BLaER1 treated with 17β-estradiol and CSF1 and Interleukin-3, amounts not matched to agents 10 nM and 100 nM (cell line): ENCODE measurements around the gene MKX.
"Not testable (repeated sequence)": the region's sequence is repeated elsewhere in the genome, so short reads cannot be mapped to it uniquely, and the experiment has no call there.

Source experiments
- H3K27ac ChIP-seq, 11 experiments: shearing (Covaris generic); formaldehyde crosslinking; 2 replicates each; pipeline ENCODE4 v1.8.1; 2022
- H3K27me3 ChIP-seq, 11 experiments: shearing (Covaris generic); formaldehyde crosslinking; 2 replicates each; pipeline ENCODE4 v1.8.1; 2022
- H3K36me3 ChIP-seq, 11 experiments: shearing (Covaris generic); formaldehyde crosslinking; 2 replicates each; pipeline ENCODE4 v1.8.1; 2022
- H3K4me1 ChIP-seq, 10 experiments: shearing (Covaris generic); formaldehyde crosslinking; 2 replicates each; pipeline ENCODE4 v1.8.1; 2022
- H3K4me2 ChIP-seq, 11 experiments: shearing (Covaris generic); formaldehyde crosslinking; 2 replicates each; pipeline ENCODE4 v1.8.1; 2022
- H3K4me3 ChIP-seq, 10 experiments: shearing (Covaris generic); formaldehyde crosslinking; 2 replicates each; pipeline ENCODE4 v1.8.1; 2022
- H3K9ac ChIP-seq, 11 experiments: shearing (Covaris generic); formaldehyde crosslinking; 2 replicates each; pipeline ENCODE4 v1.8.1; 2022
- H3K9me3 ChIP-seq, 11 experiments: shearing (Covaris generic); formaldehyde crosslinking; replicated peaks in 1 of 11; 2 replicates each; pipeline ENCODE4 v1.8.1; 2022
- H4K20me1 ChIP-seq, 11 experiments: shearing (Covaris generic); formaldehyde crosslinking; 2 replicates each; pipeline ENCODE4 v1.8.1; 2022
- Cebpa-rat ChIP-seq, 11 experiments: shearing (Covaris generic); IDR thresholded peaks; 2 replicates each; pipeline ENCODE4 v1.8.1; 2022

Gene MKX

DNA sequence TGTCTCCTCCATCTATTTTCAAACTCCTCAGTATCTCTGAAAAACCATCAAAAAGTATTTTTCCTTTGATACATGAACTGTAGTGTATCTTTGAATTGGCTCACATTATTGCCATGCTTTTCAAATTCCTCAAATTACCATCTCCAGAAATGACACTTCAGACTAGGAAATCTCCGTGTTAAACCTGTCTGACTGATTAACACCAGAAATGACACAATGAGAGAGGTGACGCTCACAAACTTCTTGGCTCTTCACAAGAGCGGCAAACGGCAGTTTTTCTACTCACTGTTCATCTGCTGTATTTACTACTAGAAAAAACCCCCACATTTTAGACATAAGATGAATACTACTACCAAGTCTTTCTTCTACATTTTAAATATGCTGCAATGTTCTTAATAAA, 56.6 kb downstream of the MKX start:
- 0 out of 20 replicates have a peak, but pooled peaks cover 0 to 4% (median 0%) of the 10 kb centered on the region in 10 experiments for H3K4me1 ChIP-seq
- H3K4me3 ChIP-seq = no peak overlapping the region
- no peak overlapping the region for H3K9ac ChIP-seq
- TF ChIP-seq Cebpa-rat (IDR thresholded peaks at IDR 0.05) = no peak
- H3K9me3 ChIP-seq = peaks cover 24 to 58% (median 40%) of the 10 kb centered on the region in 11 experiments
- H4K20me1 ChIP-seq = no peaks in the 10 kb centered on the region
- no peak overlapping the region for H3K4me2 ChIP-seq
- no peaks in the 10 kb centered on the region for H3K27me3 ChIP-seq
- no peak overlapping the region for H3K27ac ChIP-seq
- no peaks in the 10 kb centered on the region for H3K36me3 ChIP-seq

DNA sequence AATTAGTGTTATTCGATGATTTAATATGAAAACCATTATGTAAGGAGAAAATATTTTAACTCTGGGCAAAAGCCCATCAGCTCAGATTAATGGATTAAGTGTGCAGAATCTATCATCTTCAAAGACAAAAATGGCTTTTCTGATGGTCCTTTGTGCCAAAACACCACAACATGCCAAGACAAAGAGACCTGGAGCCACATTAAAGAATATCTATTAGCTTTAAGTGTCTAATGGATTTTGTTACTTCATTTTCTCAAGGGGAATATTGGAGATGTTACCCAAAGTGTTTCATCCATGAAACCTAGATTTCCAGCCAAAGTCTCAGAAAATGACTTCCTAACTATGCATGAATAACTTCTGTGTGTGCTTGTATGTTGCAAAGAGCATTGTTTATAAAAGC, 57.3 kb downstream of the MKX start:
- Histone ChIP-seq H3K4me3 (no peak overlapping the region), H3K9me3 (peaks cover 24 to 58% (median 40%) of the 10 kb centered on the region in 11 experiments), H3K36me3 (no peaks in the 10 kb centered on the region), H3K4me1 (0 out of 20 replicates have a peak, but pooled peaks cover 0 to 4% (median 0%) of the 10 kb centered on the region in 10 experiments), H4K20me1 (no peaks in the 10 kb centered on the region), H3K4me2 (no peak overlapping the region), H3K27ac (no peak overlapping the region), H3K27me3 (no peaks in the 10 kb centered on the region), H3K9ac (no peak overlapping the region)
- TF ChIP-seq Cebpa-rat (IDR thresholded peaks at IDR 0.05) = no peak

DNA sequence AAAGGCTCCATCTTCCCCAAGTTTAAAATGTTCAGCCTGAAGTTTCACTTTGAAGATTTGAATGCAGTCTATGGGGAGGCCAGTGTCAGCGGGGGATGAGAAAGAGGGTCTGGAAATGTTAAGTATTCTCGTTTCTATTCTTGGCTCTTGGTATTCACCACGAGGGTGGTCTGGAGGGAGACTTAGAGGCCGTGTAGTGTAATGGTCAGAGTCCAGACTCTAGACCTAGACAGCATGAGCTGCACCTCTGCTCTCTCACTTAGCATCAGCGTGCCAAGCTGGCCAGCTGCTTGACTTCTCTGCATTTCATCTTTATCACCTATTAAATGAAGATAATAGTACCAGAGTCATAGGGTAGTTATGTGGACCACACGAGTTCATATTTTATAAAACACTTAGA, 57.9 kb downstream of the MKX start:
- no peak overlapping the region for H3K4me3 ChIP-seq
- no peak overlapping the region for H3K27ac ChIP-seq
- H3K4me2 ChIP-seq = no peak overlapping the region
- peaks cover 24 to 58% (median 40%) of the 10 kb centered on the region in 11 experiments for H3K9me3 ChIP-seq
- H3K4me1 ChIP-seq = 0 out of 20 replicates have a peak, but pooled peaks cover 0 to 4% (median 0%) of the 10 kb centered on the region in 10 experiments
- TF ChIP-seq Cebpa-rat (IDR thresholded peaks at IDR 0.05) = no peak
- H4K20me1 ChIP-seq = no peaks in the 10 kb centered on the region
- H3K9ac ChIP-seq = no peak overlapping the region
- H3K36me3 ChIP-seq = no peaks in the 10 kb centered on the region
- H3K27me3 ChIP-seq = no peaks in the 10 kb centered on the region

DNA sequence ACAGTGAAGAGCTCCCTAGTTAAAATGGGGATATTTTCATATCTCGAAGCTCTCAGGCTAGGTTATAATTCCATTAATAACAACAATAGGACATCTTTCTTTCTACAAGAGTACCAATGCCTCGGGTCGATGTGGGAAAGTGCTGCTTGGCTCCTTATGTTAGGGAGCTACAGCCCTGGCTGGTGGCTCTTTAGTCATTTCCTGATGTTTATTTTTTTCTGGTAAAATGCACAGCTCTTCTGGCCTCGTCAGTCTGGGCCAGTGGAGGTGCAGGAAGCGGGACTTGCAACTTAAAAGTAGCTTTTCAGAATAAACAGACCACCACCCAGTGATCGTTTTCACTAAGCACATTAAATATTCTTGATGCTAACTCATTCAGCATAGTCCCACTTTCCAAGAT, 58.3 kb downstream of the MKX start:
- peaks cover 24 to 58% (median 40%) of the 10 kb centered on the region in 11 experiments for H3K9me3 ChIP-seq
- TF ChIP-seq Cebpa-rat (IDR thresholded peaks at IDR 0.05) = no peak
- no peaks in the 10 kb centered on the region for H3K36me3 ChIP-seq
- H3K4me3 ChIP-seq = no peak overlapping the region
- 0 out of 20 replicates have a peak, but pooled peaks cover 0 to 4% (median 0%) of the 10 kb centered on the region in 10 experiments for H3K4me1 ChIP-seq
- H3K27me3 ChIP-seq = no peaks in the 10 kb centered on the region
- H3K9ac ChIP-seq = no peak overlapping the region
- H4K20me1 ChIP-seq = no peaks in the 10 kb centered on the region
- no peak overlapping the region for H3K4me2 ChIP-seq
- no peak overlapping the region for H3K27ac ChIP-seq

DNA sequence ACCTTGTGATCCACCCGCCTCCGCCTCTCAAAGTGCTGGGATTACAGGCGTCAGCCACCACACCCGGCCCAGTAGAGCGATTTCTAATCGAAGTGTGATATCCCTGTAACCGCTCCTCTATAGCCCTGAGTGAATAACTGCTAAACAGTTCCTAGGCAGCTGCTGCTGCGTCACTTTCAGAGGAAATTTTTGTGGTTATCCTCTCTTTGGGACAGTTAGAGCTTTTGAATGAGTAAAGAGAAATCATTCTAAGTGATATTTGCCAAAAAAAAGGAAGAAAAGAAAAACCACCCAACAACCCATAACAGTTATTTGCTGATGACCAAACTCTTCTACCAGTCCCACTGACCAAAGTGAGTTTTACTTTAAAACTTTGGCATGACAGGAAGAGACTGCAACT, 59.9 kb downstream of the MKX start:
- TF ChIP-seq Cebpa-rat (IDR thresholded peaks at IDR 0.05) = no peak
- Histone ChIP-seq H4K20me1 (no peaks in the 10 kb centered on the region), H3K4me2 (no peak overlapping the region), H3K4me1 (0 out of 20 replicates have a peak, but pooled peaks cover 0 to 4% (median 0%) of the 10 kb centered on the region in 10 experiments), H3K27ac (no peak overlapping the region), H3K4me3 (no peak overlapping the region), H3K27me3 (no peaks in the 10 kb centered on the region), H3K36me3 (no peaks in the 10 kb centered on the region), H3K9ac (no peak overlapping the region), H3K9me3 (peaks cover 16 to 47% (median 33%) of the 10 kb centered on the region in 11 experiments)

DNA sequence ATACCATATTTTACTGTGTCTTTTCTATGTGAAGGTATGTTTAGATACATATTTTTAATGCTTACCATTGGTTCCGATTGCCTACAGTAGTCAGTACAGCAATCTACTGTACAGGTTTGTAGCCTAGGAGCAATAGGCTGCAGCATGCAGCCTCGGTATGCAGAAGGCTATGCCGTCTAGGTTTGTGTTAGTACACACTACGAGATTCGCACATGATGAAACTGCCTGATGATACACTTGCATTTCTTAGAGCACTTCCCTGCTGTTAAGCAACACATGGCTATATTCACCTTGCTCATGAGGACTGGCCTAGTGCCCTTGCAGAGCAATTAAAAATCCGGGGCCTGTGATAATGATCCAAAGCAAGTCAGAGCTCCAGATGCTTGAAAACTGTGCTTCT, 62.4 kb downstream of the MKX start:
- peaks cover 0 to 25% (median 13%) of the 10 kb centered on the region in 11 experiments; a peak in 15 of 22 replicates for H3K9me3 ChIP-seq
- 0 out of 20 replicates have a peak, but pooled peaks cover 0 to 4% (median 0%) of the 10 kb centered on the region in 10 experiments for H3K4me1 ChIP-seq
- no peaks in the 10 kb centered on the region for H4K20me1 ChIP-seq
- H3K27me3 ChIP-seq = no peaks in the 10 kb centered on the region
- no peak overlapping the region for H3K4me3 ChIP-seq
- no peak overlapping the region for H3K27ac ChIP-seq
- H3K36me3 ChIP-seq = no peaks in the 10 kb centered on the region
- H3K4me2 ChIP-seq = no peak overlapping the region
- TF ChIP-seq Cebpa-rat (IDR thresholded peaks at IDR 0.05) = no peak
- no peak overlapping the region for H3K9ac ChIP-seq

DNA sequence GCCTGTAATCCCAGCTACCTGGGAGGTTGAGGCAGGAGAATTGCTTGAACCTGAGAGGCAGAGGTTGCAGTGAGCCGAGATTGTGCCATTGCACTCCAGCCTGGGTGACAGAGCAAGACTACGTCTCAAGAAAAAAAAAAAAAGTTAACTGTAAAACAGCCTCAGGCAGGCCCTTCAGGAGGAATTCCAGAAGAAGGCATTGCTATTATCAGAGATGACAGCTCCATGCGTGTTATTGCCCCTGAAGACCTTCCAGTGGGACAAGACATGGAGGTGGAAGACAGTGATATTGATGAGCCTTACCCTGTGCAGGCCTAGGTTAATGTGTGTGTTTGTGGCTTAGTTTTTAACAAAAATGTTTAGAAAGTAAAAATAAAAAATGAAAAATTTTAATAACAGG, 63.8 kb downstream of the MKX start:
- not testable (repeated sequence) for H3K4me2 ChIP-seq, H3K27me3 ChIP-seq, H3K36me3 ChIP-seq, H3K4me1 ChIP-seq, H3K9ac ChIP-seq, H3K27ac ChIP-seq, H4K20me1 ChIP-seq, H3K4me3 ChIP-seq
- H3K9me3 ChIP-seq = peaks cover 0 to 12% (median 6%) of the 10 kb centered on the region in 11 experiments; a peak in 12 of 22 replicates

DNA sequence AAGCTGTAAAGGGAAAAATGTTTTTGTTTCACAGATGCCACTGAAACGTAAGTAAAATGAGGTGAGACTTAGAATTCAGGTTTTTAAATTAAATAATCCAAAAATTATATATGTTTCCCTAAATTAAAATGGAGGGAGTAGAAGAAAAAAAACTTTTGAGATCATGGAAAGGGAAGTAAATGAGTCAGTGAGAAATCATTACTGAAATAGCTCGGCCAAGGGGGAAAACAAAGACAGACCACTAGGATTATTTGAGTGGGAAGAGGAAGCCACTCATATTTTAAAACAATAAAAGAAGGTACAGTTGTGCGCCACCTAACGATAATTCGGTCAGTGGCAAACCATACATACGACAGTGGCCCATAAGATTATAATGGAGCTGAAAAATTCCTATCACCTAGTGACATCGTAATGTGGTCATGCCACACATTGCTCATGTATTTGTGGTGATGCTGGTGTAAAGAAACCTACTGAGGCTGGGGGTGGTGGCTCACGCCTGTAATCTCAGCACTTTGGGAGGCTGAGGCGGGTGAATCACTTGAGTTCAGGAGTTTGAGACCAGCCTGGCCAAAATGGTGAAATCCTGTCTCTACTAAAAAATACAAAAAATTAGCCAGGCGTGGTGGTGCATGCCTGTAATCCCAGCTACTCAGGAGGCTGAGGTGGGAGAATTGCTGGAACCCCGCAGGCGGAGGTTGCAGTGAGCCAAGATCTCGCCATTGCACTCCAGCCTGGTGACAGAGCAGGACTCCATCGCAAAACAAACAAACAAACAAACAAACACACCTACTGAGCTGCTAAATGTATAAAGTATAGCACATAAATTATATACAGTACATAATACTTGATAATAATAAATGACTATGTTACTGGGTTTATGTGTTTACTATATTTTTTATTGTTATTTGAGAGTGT, 64.7 kb downstream of the MKX start:
- H3K4me1 ChIP-seq = no peaks in the 10 kb centered on the region
- no peak overlapping the region for H3K4me2 ChIP-seq
- no peak overlapping the region for H3K4me3 ChIP-seq
- H3K9ac ChIP-seq = no peak overlapping the region
- H4K20me1 ChIP-seq = no peaks in the 10 kb centered on the region
- TF ChIP-seq Cebpa-rat (IDR thresholded peaks at IDR 0.05) = no peak
- no peaks in the 10 kb centered on the region for H3K27me3 ChIP-seq
- no peak overlapping the region for H3K27ac ChIP-seq
- H3K36me3 ChIP-seq = no peaks in the 10 kb centered on the region
- H3K9me3 ChIP-seq = peaks cover 0 to 5% (median 0%) of the 10 kb centered on the region in 11 experiments; a peak in 4 of 22 replicates

DNA sequence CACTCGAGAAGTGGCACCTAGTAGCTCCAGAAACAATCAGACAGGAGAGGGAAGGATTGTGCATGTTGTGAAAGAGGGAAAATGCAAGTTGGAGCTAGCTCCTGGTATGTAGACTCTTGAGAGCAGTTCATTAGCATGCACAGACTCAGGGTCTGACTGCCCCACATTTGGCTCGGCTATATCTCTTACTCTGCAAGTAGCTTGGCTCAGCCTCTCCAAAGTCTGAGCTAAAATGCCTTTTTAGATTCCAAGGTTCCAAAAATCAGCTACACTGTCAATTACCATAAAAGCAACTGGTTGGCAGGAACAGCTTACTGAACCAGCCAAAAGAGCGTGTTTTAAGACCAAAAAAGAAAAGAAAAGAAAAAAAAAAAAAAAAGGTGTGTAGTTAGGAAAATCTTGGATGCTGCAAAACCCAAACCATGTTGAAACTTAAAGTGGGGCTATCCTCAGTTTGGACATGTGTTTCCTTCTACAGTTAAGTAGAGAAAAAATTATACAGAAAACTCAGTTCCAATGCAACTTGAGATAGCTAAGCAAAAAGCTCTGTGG, 65.5 kb downstream of the MKX start:
- H3K9me3 ChIP-seq = no peaks in the 10 kb centered on the region
- no peak for TF ChIP-seq Cebpa-rat (IDR thresholded peaks at IDR 0.05)
- H3K27ac ChIP-seq = no peak overlapping the region
- H3K4me3 ChIP-seq = no peak overlapping the region
- H3K27me3 ChIP-seq = no peaks in the 10 kb centered on the region
- no peaks in the 10 kb centered on the region for H4K20me1 ChIP-seq
- H3K9ac ChIP-seq = no peak overlapping the region
- H3K4me2 ChIP-seq = no peak overlapping the region
- H3K4me1 ChIP-seq = no peaks in the 10 kb centered on the region
- no peaks in the 10 kb centered on the region for H3K36me3 ChIP-seq
